GM19023 (cell line): ENCODE measurements around the gene HBG2.
A peak's percentile ranks its signal among the peaks of the same experiment; 100 is the strongest.
"Not testable (repeated sequence)": the region's sequence is repeated elsewhere in the genome, so short reads cannot be mapped to it uniquely, and the experiment has no call there.

Source experiments
- ATAC-seq: cut with Tn5 transposase; IDR thresholded peaks from one replicate; pipeline ENCODE4 v1.9.1; 2021; ENCODE audit warnings: mild to moderate bottlenecking, moderate library complexity; ENCODE audit not compliant: unreplicated experiment

The HBG2 gene

GRCh38 chr11:5254646-5255413 lies at the start of gene HBG2:
Gene HBG2 (minus strand): TSS chr11:5254781. CDS start chr11:5254728, 53 bp downstream.
- not testable (repeated sequence) for ATAC-seq

- no peak for ATAC-seq
Measured at GRCh38 chr11:5304046-5304445, 49.5 kb upstream of the HBG2 start.

GRCh38 chr11:5303626-5304025 lies 49.0 kb upstream of the HBG2 start:
- ATAC-seq = no peak

GRCh38 chr11:5301846-5302245 lies 47.3 kb upstream of the HBG2 start, which contains the start of gene OR51B4:
Gene OR51B4 (minus strand): TSS chr11:5301946. CDS start chr11:5301946, 0 bp downstream.
- ATAC-seq = no peak

GRCh38 chr11:5300251-5300650 lies 45.7 kb upstream of the HBG2 start:
- no peak for ATAC-seq

GRCh38 chr11:5298451-5298850 lies 43.9 kb upstream of the HBG2 start:
- ATAC-seq = no peak

- ATAC-seq = no peak
Measured at GRCh38 chr11:5297721-5298323, 43.2 kb upstream of the HBG2 start.

GRCh38 chr11:5294342-5294995 lies 39.9 kb upstream of the HBG2 start:
- not testable (repeated sequence) for ATAC-seq

GRCh38 chr11:5293028-5293427 lies 38.4 kb upstream of the HBG2 start:
- no peak for ATAC-seq

- ATAC-seq = peak; percentile 77
Measured at GRCh38 chr11:5291207-5291838, 36.7 kb upstream of the HBG2 start.

- ATAC-seq = no peak
Measured at GRCh38 chr11:5290106-5290505, 35.5 kb upstream of the HBG2 start.

GRCh38 chr11:5289696-5290095 lies 35.1 kb upstream of the HBG2 start:
- no peak for ATAC-seq

- ATAC-seq = no peak
Measured at GRCh38 chr11:5288906-5289550, 34.4 kb upstream of the HBG2 start.

GRCh38 chr11:5288108-5288905 lies 33.7 kb upstream of the HBG2 start:
- no peak for ATAC-seq

- ATAC-seq = no peak
Measured at GRCh38 chr11:5286901-5287300, 32.3 kb upstream of the HBG2 start.

GRCh38 chr11:5286351-5286750 lies 31.8 kb upstream of the HBG2 start:
- ATAC-seq = no peak

GRCh38 chr11:5285703-5286340 lies 31.2 kb upstream of the HBG2 start:
- ATAC-seq = no peak

- no peak for ATAC-seq
Measured at GRCh38 chr11:5284637-5285036, 30.1 kb upstream of the HBG2 start.

- ATAC-seq = no peak
Measured at GRCh38 chr11:5283882-5284281, 29.3 kb upstream of the HBG2 start.

GRCh38 chr11:5283086-5283485 lies 28.5 kb upstream of the HBG2 start:
- ATAC-seq = no peak
